Prostate gland (tissue), 2 donors: ENCODE data around the gene DECR2.

ENCODE experiments used
- CTCF ChIP-seq, 4 experiments: fragments of 200-600 bp in 2 of 4; fragments of 450-650 bp in 2 of 4; sonication (generic) in 2 of 4; IDR thresholded peaks; 1 replicate in 3 of 4; 2 replicates in 1 of 4; pipeline ENCODE4 v1.5.1; 2016 to 2019; ENCODE audit warnings: antibody characterized with exemption in 4 of 4, mild to moderate bottlenecking in 2 of 4, moderate library complexity in 2 of 4
- POLR2A ChIP-seq: fragments of 450-650 bp; IDR thresholded peaks from one replicate; pipeline ENCODE4 v1.6.1; 2016; ENCODE audit warnings: antibody characterized with exemption, mild to moderate bottlenecking
- POLR2AphosphoS5 ChIP-seq: sonication (generic); formaldehyde crosslinking; IDR thresholded peaks from one replicate; pipeline ENCODE4 v1.6.1; 2017; ENCODE audit warnings: antibody characterized with exemption

GRCh38 chr16:396605-397004, 5.1 kb upstream of the DECR2 start:
- TF ChIP-seq POLR2A (no peak), CTCF (IDR thresholded peaks at IDR 0.05) (no peak), POLR2AphosphoS5 (no peak)
